Measurements from ENCODE around the gene CNIH3. TPM values are rescaled to one million over a fixed set of nuclear protein-coding genes. Genes with fewer than 3 reads are reported as not detected.
"Not testable (repeated sequence)": the region's sequence is repeated elsewhere in the genome, so short reads cannot be mapped to it uniquely, and the experiment has no call there.

CNIH3 gene
- polyA plus RNA-seq, 10 donors = 1.8 to 4.2 (median 2.5) TPM

DNA sequence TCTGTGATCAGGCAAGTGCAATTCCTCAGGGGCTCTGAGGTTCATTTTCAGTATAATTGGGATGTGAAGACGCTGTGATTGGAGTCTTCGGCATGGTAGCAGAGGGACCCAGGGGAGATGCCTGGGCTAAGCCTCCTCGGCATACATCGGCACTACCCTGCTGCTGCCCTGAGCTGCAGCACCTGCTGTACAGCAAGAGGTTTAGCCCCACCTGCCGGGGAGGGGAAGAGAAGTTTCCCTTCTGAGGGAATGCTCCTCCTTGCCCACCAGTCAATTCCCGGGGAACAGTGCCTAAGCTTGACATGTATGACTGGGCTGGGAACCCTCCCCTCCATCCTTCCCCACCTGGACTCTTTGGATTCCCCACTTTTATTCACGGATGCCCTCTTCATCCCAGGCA is 24.9 kb downstream of the CNIH3 start:
- DNase-seq = no peak

DNA sequence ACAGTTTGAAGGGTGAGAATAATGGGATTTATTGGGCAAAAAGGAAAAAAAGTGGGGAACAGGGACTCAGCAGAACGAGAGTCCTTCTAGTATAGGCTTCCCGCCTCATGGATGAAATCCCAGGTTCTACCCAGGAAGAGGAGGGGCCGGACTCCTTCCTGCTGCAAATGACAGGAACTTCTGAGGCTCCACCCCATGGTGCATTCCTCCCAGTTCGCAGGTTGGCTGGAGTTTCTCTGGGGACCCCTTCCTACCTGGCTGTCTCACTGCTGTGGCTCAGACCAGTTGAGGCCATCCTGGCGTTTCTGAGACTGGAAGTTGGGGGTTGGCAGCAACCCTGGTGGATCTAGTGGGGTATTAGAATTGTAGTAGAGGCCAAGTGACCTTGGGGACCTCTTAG is 27.5 kb downstream of the CNIH3 start:
- DNase-seq = no peak

DNA sequence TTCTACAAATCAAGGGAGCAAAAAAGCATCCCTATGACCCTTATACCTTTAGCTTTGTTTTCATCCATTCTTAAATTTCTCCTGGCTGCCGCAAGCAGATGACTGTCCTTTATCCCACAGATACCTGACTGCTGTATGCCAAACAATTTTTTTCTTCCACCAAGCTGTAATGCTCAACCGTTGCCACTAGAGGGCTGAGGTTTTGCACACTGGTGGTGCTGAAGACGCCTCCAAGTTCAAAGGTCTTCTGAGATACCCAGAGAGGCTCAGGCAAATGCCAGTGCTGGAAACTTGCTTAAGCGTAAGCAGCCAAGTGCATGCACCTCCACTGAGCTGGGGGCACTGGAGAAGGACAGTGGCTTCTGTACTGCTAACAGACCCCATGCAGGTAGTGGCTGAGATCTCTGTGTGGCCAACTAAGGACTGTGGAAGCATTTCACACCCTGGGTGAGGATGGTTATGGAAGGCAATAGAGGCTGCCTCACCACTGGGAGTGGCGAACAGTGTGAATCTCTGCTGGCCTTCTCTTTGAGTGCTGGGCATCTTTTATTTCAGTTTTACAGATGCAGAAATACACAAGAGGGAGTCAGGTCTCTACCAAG is 28.5 kb downstream of the CNIH3 start:
- DNase-seq = peak in 2 of 3 donors; percentile 36 to 62

DNA sequence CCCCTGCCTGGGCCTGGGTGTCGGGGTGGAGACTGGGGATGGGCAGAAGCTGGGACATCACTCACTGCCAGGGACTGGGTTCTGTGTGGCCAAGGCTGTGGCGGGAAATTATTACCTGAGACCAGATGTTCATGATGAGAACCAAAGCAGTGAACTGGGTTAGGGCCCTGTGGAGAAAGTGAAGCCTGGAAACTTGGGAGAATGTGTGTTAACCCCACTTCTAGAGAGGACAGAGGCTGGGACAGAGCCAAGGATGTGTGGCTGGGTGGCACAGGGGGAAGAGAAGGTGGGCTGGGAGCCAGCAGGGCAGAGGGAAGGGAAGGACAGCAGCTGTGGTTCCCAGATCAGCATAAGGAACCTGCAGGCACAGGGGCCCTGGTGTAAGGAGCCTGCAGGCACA is 31.3 kb downstream of the CNIH3 start:
- DNase-seq = no peak

DNA sequence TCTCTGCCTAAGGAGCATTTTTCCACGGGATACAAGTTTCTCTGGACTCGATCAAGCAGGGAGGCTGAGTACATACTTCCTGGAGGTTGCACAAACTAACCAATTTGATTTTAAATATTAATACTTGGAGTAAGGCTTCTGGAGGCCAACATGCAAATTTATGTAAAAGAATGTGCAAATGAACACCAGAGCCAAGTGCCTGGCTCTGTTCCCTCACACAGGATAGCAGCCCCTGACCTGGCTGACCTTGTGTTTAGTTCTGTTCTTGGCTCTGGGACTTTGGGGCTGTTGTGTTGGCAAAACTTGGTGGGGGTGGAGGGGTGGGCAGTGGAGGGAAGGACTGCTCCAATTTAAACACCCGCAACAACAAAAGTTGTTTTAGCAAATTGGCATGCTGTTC is 34.2 kb downstream of the CNIH3 start:
- DNase-seq = no peak

DNA sequence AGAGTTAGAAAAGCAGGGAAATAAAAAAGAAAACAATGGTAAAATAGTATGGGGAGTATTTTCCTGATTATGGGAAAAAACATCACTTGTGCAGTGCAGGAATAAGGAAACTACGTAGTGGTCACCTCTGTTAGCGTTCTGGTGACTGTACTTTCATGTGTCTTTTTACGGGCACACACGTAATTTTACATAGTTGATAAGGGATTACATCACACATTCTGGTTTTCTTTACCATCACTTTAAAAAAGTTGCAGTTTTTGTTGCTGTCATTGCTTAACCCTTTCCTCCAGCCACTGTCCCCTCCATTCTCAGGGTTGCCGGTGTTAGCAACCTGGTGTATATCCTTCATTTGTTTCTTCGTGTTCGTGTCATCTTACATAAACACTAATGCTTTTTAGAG is 35.1 kb downstream of the CNIH3 start:
- no peak for DNase-seq

DNA sequence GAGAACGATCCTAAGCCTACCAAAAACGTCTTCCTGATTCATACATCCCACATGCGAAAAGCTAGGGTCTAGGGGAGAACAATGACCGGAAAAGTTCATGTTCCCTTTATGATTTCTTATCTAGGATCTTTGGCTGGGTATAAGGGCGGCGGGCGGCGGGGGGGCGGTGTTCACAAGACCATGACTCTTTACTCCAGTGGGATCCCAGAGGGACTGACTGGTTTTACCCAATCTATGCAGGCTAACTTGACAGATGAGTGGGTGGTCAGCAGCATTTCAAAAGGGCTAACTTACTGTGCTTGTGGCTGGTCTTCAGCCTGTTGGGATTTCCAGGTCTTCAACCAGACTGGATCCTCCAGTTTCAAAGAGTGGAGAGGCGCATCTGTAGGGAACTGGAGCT is 40.3 kb downstream of the CNIH3 start:
- DNase-seq = no peak

DNA sequence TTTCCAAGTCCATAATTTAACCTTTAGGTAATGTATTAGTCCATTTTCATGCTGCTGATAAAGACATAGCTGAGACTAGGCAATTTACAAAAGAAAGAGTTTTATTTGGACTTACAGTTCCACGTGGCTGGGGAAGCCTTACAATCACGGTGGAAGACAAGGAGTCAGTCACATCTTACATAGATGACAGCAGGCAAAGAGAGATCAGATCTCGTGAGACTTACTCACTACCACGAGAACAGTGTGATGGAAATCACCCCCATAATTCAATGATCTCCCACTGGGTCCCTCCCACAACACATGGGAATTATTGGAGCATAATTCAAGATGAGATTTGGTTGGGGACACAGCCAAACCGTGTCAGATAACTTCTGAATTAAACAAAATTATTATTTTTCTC is 44.0 kb downstream of the CNIH3 start:
- DNase-seq = no peak

DNA sequence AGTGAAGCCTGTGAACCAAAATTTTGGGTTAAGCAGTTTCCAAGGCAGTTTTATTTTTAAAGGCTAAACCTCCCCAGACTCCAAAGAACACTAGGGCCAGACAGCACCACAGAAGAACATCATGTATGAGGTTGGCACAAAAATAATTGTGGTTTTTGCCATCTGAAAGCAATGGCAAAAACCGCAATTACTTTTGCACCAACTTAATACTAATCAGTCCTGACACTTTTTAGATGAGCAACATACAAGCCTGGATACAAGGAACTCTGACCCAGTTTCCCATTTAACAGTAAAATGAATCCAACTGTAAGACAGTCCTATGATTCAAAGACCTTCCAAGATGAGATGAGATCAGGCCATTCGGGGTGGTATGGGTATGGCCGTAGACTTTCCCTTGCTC is 46.8 kb downstream of the CNIH3 start:
- no peak for DNase-seq

DNA sequence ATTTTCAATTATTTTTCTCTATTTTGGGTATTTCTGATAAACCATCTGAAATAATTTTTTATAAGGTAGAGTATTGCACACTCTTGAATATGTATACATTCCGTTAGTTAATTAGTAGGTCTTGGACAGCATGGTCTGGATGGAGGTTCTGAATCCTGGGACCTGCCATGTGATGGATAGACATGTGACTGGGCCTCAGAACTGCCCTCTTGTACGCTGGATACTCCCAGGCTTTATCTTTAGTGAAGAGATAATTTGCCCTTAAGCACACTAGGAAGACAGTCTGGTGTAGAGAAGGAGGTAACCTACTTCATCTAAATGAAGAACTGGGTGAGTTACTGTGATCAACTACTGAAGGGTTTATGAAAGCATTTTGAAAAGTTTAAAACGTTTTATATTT is 48.9 kb downstream of the CNIH3 start:
- no peak for DNase-seq

DNA sequence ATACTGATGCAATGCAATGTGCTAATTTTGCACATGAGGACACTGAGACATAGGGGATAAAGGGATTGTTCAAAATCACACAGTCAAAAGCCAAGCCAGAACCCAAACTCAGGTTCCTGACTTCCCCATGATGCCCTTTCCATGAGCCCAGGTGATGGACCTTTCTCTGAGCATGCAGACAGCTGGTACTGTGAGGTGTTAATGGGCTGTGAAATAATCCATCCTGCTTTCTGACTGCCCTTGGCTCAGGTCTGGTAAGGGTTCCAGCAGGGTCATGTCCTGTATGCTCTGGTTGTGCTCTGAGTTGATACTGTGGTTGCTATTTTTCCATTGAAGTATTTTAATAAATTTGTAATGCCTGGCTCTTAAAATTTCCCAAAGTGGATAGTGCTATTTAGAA is 50.0 kb downstream of the CNIH3 start:
- DNase-seq = no peak

DNA sequence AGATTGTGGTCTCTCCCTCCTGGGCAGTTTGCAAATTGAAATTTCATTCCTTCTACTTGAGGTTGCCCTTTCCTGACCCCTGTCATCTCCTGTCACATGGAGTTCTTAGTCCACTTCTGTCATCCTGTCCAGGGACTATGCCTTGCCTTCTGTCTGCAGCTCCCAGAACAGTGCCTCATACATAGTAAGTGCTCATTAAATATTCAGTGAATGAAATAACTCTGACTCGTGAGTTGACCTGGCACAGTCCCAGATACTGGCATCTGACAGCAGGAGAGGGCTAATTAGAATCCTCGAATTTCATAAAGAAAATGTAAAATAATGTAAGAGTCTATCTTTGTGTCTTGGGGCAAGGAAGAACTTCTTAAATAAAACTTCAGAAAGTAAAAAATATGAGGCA is 50.8 kb downstream of the CNIH3 start:
- no peak for DNase-seq

DNA sequence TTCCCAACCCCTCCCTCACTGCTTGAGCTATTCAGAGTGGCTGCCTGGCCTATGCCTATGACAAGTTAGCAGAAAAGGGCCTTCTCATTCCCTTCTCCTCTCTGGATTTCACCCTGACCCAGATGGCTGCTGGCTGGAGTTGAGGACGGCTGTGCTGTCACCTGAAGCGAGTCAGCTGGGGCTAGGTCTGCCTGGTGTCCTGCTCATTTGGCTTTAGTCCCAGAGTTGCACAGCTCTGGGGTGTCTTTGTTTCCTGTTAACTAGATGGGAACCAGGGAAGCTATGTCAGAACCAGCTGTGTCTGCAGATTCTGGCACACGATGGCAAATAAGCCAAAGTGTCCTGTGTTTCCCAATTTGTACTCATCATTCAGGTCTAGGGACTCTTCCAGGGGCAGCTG is 52.9 kb downstream of the CNIH3 start:
- DNase-seq = peak; percentile 15 to 31 (median 30)

DNA sequence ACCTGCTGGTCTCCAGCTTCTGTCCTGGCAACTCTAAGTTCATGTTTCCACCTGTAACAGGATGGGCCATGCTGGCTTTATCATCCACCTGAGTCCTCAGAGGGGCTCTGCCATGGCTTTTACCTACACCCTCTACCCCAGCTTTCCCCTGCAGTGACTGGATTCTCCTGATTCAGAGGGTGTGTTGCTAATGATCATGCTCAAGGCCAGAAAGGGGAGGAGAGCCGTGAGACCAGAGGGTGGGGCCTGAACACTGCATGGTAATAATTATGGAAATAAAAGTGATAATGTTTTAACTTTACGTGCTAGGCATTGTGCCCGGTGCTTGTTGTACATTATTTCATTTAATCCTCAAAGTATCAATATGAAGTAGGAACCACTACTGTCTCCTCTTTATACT is 53.3 kb downstream of the CNIH3 start:
- no peak for DNase-seq

DNA sequence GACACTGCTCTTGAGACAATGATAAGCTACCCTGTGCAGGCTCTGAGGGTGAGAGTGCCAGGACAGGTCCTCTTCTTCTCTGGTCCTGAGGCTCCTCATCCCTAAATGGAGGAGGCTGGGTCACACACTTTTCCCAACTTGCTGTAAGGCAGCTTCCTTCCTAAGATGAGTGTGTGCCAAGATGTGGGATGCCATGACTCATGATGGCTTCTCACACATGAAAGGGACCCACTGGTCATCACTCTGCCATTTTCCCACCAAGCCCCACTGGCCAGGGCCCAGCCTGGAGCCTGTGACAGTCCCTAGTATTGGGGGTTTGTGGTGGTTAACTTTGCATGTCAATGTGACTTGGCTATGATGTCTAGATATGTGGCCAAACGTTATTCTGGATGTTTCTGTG is 54.4 kb downstream of the CNIH3 start:
- DNase-seq = no peak

DNA sequence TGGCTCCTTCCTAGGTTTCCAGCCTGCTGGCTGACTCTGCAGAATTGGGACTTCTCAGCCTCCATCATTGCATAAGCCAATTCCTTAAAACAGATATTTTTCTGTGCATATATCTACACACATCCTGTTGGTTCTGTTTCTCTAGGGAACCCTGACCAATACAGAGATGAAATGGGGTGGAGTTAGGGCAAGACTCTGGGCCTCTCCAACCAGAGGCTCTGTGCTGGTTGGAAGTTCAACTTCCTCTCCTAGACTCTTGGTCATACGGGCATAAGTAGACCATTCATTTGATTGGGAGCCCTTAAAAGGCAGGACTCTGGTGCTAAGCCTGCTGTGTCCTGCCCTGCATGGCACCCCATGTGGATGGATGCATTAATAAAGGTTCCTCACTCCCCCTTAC is 55.0 kb downstream of the CNIH3 start:
- no peak for DNase-seq

DNA sequence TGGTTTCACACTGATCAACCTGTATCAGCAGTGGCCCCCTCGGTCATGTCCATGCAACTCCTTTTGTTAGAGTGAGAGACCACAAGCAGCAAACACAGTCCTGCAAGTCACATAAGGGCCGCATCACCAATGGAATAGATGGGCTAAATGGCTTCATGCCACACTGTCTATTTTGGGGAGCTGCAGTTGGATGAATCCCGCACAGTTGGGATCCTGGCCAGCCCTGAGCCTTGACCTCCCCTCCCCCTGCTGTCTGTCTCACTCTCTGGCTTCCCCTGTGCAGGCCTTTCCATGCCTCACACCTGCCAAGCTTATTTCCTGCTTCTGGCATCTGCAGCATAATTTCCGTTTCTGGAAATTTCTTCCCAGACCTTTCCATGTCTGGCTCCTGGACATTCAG is 57.0 kb downstream of the CNIH3 start:
- peak in 2 of 3 donors; percentile 23 to 33 for DNase-seq

DNA sequence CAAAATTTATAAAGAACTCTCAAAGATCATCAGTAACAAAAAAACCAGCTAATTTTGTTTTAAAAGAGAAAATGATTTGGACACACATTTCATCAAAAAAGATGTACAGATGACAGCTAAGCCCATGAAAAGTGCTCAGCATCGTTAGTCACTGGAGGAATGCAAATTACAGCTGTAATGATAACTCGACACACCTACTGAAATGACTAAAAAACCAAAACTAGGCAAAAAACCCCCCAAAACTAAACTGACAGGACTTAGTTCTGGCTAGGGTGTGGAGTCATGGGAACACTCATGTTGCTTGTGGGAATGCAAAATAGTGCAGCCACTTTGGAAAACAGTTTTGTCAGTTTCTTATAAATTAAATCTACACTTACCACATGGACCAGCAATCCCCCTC is 59.5 kb downstream of the CNIH3 start:
- no peak for DNase-seq

DNA sequence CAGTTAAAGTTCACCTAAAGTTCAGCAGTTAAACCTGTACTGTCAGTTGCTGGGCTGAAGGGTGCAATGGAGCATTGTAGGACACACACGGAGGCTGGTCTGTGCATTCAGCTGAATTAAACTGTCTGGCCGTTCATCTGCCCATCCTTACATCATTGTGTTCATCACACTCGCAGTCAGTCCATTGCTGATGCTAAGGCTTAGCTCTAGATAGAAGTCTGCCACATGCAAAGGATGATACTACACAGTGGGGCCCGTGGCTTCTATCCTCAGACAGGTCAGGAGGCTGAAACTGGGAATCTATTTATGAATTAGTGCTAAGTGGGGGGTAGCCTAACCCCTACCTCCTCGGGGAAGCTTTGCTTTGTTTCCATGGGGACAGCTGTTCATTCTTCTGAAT is 60.4 kb downstream of the CNIH3 start:
- DNase-seq = no peak

DNA sequence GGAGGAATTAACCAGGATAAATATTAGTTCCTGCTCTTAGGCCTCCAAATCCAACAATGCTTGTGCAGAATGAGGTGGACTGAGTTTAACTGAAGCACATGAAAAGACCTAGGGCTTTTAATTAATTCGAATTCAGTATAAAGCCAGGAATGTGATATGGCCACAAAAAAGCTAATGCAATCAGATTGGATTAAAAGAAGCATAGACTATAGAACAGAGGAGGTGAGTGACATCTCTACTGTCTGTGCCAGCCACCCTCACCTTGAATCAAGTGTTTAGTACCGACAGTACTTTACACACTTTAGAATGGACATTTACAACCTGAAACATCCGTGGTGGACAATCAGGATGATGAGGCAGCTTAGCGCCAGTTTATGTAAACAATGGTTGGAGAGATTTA is 62.1 kb downstream of the CNIH3 start:
- no peak for DNase-seq

DNA sequence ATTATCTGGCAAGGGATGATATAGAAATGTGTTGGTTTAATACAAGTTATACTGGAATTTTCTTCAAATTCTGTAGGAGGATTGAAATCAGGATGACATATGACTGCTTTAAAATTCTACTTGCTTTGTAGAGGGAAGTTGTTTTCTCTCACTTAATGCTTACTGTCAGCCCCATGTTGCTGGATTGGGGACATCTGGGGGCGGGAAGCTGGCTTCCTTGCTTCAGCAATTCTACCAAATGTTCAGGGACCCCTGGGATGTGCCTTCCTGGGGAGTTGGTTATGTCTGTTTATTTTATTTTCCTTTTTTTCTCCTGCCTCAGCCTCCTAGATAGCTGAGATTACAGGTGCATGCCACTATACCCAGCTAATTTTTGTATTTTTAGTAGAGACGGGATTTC is 63.5 kb downstream of the CNIH3 start:
- DNase-seq = no peak

DNA sequence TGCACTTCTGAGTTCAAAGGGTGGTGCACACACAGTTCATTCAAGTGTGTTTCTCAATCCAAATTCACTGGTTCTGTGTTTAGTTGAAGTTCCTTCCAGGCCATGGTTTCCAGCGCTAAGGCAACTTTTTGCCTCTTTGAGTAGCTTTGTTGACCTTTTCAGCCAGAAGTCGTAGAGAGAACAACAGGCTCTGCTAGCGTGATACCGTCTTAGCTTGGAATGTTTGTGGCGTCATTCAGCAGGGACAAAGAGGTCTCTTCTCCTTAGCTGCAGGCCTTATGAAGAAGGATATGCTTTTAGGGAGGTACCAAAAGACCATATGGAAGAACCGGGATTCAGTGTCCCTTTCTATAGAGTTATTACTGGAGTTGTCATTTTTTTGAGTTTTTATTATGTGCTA is 65.7 kb downstream of the CNIH3 start:
- DNase-seq = no peak

DNA sequence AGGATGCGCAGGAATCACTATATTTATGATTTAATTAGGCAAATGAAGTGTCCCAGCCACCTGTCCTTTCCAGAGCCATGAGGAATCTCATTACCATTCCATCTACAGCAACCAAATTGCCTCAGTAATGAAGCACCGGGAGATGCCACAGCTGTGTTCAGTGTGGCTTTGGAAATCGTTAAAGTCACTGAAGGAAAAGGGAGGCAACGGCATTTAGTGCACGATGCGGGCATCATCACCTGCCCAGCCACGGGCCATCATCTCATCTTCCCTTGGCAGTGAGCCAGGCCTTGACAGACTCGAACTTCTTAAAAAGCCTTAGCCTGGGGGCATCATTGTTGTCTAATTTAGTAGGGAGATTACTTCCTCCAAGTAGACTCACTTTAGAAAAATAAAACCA is 67.8 kb downstream of the CNIH3 start:
- DNase-seq = no peak

DNA sequence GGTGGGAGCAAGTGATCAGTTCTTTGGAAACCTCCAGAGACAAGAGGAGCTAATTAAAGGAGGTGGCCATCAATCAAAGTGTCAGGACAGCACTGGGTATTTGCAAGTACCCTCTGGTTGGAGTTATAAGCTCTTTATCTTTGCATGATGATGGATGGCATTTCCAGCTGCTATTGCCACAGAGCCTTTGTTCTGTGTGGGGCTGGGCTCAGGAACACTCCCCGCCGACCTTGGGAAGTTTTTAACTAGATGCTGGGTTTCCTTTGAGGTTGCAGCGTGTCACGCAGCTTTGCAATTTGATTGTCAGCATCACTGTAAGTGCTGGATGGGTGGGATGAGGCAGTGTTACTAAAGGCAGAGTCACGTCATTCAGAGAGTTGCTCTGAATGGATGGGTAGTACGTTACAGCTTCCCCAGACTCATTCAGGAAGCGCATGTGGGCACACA is 68.9 kb downstream of the CNIH3 start:
- no peak for DNase-seq

DNA sequence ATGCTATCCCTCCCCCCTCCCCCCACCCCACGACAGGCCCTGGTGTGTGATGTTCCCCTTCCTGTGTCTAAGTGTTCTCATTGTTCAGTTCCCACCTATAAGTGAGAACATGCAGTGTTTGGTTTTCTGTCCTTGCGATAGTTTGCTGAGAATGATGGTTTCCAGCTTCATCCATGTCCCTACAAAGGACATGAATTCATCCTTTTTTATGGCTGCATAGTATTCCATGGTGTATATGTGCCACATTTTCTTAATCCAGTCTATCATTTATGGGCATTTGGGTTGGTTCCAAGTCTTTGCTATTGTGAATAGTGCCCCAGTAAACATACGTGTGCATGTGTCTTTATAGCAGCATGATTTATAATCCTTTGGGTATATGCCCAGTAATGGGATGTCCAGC is 70.0 kb downstream of the CNIH3 start:
- not testable (repeated sequence) for DNase-seq
